DMS114 treated with DMSO at 0.1 percent for 48 hours (cell line): ENCODE data around the gene ABHD2.
"Not testable (repeated sequence)": the region's sequence is repeated elsewhere in the genome, so short reads cannot be mapped to it uniquely, and the experiment has no call there.

Experiments
- DNase-seq: peaks from one replicate; lab custom pipeline; 2025; ENCODE audit not compliant: unreplicated experiment; lab: John Stamatoyannopoulos, UW

ABHD2 gene

DNA sequence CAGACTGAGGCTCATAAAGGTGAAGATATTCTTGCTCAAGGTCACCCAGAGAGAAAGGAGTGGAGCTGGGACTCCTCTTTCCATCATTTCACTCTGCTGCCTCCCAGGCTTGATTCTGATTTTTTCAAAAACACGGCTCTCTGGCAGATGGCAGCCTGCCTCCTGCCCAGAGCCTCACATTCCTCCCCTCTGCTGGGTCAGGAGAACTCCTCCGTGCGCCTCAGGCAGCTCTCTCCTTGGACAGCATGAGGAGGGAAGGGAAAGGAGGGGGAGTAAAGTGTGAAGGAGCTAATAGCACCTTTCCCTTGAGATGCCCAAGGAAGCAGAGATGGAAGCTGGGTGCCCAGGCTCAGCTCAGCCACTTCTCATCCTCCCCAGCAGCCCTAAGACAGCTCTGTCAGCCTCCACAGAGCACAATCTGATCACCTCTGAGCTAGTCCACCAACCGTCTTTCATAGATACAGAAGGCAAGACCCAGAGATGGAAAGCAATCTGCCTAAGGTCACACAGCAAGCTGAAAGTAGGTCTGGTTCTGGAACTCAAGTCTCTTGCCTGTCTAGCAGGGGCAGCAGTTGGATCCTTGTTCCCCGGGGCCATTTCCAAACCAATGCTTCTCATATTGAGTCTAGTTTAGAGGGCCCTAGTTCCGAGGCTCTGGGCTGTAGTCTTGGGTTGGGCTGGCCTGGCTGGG lies 129.6 kb downstream of the ABHD2 start:
- no peak for DNase-seq

DNA sequence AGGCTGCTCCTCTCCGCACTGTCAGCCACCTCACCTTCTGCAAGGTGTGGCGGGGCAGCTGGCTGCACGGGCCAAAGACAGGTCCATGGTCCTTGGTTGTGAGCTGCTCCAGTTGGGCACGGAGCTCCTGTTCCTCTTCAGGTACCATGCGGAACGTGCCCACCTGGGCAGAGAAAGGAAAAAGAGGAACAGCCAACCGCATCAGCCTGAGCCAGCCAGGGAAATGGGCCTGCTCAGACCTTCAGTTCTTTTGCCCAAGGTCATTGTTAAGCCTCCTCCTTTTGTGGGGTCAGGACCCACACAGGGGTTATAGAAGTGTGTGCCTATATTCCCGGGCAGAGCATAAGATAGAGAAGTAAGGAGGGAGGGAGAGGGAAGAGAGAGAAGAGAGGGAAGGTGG lies 130.3 kb downstream of the ABHD2 start:
- no peak for DNase-seq

DNA sequence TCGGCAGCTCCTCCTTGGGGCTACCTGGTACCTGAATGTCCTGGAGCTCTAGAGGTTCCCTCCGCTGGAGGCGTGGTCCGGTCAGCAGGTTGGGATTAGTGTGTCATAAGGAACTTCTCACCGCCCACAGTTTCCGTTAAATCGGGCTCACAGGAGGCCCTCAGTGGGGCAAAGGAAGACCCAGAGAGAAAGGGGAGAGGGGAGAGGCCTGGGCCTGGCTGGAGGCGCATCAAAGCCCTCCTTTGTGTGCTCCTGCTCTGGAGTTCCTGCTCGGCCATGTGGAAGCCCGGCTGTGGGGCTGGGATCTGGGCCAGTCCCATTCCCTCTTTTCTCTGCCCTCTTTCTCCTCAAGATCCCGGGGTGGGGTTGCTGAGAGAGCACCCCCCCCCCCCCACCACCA lies 133.3 kb downstream of the ABHD2 start, which contains the start of gene RLBP1:
RLBP1 (minus strand) TSS at position 37 of the 400 bp plus-strand sequence. CDS start 2,604 bp downstream, outside the sequence.
- DNase-seq, result no peak

DNA sequence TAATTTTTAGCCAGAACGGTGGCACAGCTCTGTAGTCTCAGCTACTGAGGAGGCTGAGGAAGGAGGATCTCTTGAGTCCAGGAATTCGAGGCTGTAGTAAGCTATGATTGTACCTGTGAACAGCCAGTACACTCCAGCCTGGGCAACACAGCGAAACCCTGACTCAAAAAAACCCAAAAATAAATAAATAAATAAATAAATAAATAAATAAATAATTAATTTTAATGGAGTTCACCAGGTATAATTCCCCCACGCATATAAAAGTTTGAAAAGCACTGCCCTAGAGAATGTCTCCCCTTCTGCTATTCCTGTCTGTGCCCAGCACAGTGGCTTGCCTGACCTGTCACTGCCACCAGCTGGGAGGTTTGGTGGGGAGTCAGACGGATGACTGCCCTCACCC lies 137.3 kb downstream of the ABHD2 start:
- DNase-seq, result no peak

DNA sequence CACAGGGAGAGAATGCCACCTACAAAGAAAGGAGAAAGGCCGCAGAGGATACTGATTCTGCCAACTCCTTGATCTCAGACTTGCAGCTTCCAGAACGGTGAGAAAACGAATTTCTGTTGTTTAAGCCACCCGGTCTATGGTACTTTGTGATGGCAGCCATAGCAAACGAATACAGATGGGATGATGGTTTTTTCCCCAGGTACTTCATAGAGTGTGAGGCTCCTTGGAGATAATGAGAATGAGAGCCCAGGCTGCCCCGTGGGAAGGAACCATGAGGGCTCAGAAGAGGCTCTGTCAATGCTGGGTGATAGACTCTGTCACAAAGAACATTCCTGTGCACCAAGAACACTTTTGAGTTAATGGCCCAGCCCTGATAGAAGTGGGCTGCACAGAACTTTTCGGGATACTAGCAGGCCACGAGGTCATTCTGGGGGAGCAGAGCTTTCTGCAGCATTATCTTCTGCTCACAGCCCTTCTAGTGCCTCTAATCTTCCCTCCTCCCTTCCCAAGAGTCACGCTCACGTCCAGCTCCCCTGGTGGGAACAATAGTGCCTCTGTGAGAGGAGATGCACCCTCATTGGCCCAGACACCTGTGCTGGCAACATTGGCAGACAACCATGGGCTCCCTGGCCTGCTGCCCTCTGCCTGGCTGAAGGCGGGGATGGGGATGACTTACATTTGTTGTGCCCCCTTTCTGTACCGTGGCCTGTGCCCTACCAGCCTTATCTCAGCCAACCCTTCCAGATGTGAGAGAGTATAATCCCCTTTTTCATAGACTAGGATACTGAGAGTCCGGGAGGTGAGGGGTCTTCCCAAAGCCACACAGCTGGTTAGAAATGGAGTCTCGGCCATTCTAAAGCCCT lies 138.3 kb downstream of the ABHD2 start:
- DNase-seq, result no peak

DNA sequence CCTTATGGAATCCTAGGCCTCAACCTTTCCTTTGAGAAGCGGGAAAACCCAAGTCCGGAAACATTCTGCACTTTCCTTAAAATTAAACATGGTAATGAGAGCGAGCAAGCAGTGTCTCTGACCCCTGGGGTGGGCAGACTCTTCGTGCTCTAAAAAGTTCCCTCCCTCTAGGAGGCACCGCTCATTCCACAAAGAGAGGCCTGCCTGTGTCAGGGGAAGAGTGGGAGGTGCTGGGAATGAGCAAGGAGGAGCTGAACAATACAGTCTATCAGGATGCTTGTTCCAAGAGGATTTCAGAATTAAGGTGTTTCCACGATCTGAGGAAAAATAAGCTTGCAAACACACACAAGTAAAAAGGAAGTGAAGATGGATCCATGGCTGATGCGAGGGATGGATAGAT lies 139.2 kb downstream of the ABHD2 start:
- DNase-seq, result no peak

DNA sequence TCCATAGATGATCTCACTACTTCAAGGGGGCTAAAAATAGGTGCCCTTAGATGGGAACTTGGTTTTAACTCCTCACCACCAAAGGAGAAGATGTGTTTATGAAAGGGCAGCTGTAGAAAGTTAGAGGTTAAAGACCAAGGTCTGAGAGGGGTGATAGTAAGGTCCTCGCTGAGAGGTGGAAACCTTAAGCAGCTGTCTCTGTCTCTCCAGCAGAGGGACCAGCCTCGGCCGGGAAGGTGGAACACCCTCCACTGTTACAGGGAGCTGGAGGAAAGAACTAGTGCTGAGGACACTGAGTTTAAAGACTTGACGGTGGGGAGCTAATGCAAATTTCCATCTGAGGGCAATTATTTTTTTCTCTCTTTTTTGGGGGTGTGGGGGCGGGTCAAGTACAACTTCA lies 142.0 kb downstream of the ABHD2 start:
- DNase-seq, result no peak

DNA sequence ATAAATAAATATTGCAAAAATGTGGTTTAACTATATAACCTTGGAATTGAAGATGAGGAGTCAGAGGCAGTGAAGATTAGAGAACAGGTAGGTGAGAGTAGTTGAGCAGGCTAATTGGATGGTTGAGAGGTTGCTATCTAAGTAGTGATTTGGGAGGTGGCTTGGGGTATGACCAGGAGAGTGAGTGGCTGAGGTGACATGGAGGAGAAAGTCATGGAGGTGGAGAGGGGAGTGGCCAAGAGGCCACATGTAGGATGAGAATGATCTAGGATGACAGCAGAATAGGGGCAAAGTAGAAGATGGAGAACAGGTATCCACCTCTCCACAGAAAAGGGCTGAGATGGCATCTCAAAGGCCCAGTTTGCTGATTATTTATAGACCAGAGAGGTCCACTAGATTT lies 143.6 kb downstream of the ABHD2 start:
- no peak for DNase-seq

DNA sequence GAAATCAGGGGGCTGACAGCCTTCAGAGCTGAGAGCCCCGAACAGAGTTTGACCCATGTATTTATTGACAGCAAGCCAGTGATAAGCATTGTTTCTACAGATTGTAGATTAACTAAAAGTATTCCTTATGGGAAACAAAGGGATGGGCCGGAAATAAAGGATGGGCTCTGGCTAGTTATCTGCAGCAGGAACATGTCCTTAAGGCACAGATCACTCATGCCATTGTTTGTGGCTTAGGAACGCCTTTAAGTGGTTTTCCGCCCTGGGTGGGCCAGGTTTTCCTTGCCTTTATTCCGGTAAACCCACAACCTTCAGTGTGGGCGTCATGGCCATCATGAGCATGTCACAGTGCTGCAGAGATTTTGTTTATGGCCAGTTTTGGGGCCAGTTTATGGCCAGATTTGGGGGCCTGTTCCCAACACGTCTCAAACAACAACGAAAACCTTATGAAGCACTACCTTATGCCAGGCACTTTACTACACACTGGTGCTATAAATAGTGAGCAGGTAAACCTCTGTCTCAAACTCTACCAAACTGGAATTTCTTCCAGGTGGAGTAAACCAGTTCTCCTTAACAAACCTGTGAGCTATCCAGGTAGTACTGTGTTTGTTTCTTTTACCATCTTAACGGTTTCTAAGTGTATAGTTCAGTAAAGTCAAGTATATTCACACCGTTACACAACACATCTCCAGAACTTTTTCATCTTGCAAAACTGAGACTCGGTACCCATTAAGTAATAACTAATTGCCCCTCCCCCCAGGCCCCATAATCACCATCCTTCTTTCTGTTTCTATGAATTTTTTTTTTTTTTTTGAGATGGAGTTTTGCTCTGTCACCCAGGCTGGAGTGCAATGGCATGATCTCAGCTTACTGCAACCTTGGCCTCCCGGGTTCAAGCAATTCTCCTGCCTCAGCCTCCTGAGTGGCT lies 151.9 kb downstream of the ABHD2 start:
- DNase-seq, result not testable (repeated sequence)

DNA sequence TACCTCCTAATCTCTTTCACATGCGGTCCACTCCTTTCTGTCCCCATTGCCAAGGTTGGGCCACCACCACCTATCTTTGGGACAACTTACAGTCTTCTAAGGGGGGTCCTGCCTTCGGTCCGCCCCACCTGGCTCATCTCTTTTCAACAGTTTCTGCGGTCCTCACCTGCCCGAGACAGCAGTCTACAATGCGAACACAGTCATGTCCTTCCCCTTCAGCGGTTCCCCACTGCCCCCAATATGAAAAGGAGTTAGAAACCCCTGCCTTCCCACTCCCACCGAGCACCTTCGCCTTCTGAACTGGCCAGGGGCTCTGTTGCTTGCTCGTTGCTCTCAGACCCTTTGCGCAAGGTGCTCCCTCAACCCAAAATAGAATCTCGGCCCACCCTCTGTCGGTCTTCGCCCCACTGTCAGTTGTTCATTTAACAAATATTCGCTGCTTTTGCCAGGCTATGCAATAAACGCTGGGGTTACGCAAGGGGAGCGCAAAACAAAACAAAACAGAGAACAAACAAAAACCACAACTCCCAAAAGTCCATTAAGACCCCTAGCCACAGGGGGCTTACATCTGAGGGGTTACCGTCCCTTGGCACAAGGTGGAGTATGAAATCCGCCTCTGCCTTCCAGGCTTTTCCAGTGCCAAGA lies 154.9 kb downstream of the ABHD2 start:
- DNase-seq, result no peak

DNA sequence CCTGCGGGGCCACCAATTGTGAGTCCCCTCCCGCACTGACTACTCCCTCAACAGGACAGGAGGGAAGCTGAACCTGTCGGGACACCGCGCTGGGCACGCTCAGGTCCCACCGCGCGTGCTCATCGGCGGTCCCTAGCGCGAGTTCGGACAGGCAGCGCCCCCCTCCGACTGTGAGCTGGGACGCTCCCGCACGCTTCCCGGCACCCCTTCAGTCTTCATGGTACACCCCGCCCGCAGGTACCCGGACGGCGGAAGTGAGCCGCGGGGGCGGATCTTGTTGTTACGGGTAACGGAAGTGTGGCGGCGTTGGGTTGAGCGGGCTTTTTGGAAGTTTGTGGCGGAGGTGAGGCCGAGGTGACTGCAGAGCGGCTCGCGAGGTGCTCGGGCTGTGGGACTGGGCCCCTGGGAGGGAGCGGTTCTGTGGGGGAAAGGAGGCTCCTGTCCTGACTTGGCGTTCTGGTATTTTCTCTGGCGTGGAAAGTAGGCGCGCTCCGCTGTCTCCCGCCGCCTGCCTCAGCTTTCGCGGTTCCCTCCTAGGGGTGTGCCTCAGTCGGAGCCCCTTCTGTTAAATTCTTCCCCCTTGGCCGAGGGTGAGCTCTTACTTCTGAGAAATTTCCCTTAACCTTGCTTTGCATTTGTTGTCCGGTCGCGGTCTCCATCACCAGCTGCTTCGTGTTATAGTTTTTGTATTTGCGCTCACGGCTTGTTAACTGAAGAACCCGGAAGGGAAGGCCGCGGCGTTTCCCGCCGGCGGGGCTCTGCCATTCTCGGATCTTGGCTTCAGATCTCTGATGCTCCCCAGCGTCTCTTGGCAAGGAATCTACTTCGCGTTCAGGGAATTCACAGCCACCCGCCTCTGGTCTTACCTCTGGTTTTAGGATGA lies 155.7 kb downstream of the ABHD2 start, which contains the start of gene FANCI:
FANCI (plus strand) TSS at position 289 of the 883 bp plus-strand sequence. CDS start 3,669 bp downstream, outside the sequence.
- peak; percentile 96 for DNase-seq

DNA sequence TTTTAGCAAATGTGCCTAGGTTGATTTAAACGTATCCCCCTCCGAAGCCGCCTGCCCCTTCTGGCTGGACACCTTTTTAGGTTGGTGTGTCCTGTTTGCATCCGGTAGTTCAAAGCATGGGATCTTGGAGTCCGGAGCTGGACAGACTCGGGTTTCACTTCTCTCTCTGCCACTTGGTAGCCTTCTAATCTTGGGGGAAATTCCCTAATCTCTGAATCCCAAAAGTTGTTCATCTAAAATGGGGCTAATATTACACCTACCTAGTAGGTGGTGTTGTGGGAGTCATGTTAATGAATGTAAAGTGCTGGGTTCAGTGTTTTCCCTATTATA lies 156.3 kb downstream of the ABHD2 start:
- peak; percentile 47 for DNase-seq

DNA sequence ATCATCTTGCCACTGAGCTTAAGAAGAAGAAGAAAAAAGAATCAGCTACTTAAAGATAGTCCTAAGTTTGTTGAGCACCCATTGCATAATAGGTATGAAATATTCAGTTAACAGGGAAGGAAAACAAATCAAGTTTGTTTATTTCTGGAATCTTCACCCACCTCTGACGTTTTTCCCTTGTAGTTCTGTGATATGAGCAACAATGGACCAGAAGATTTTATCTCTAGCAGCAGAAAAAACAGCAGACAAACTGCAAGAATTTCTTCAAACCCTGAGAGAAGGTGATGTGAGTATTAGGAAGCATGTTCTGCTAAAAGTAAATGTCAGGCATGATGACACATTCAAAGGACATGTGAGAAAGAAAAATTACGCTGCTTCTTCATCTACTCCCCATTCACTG lies 159.2 kb downstream of the ABHD2 start:
- no peak for DNase-seq

DNA sequence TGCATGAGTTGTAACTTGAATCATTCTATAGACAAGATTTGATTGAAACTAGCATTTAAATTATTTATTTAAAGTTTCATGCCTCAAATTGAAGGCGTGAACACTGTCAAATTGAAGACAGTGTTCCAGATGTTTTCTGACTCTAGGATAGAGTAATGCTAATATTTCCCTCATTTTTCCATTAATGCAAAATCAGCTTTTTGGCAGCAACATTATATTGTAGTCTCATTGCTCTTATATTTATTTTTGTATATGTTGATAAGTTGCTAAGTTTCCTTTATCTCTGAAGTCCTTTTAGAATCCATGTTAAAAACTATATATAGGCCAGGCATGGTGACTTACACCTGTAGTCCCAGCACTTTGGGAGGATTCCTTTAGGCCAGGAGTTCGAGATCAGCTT lies 160.3 kb downstream of the ABHD2 start:
- no peak for DNase-seq

DNA sequence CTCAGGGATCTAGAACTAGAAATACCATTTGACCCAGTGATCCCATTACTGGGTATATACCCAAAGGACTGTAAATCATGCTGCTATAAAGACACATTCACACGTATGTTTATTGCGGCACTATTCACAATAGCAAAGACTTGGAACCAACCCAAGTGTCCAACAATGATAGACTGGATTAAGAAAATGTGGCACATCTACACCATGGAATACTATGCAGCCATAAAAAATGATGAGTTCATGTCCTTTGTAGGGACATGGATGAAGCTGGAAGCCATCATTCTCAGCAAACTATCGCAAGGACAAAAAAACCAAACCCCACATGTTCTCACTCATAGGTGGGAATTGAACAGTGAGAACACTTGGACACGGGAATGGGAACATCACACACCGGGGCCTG lies 161.9 kb downstream of the ABHD2 start:
- DNase-seq, result not testable (repeated sequence)
